HepG2 (cell line): ENCODE data around the gene RLF.

Experiments used
- BHLHE40 ChIP-seq: IDR thresholded peaks from 2 replicates; pipeline ENCODE4 v1.6.1; 2011; ENCODE audit warnings: low read length, improper control_type of control experiment
- CEBPB ChIP-seq: IDR thresholded peaks from 2 replicates; pipeline ENCODE4 v1.6.1; 2011; ENCODE audit warnings: low read depth, low read length, improper control_type of control experiment, borderline replicate concordance
- CHD4 ChIP-seq: fragments of 200-600 bp; sonication (generic); IDR thresholded peaks from 2 replicates; pipeline ENCODE4 v1.7.0; 2017; ENCODE audit warnings: mild to moderate bottlenecking, low read length, borderline replicate concordance
- MAFK ChIP-seq, 2 experiments: IDR thresholded peaks in 1 of 2; conservative IDR thresholded peaks in 1 of 2; 2 replicates each; pipeline ENCODE4 v1.6.1; 2011; ENCODE audit warnings: improper control_type of control experiment in 2 of 2, low read length in 2 of 2
- MXI1 ChIP-seq: IDR thresholded peaks from 3 replicates; pipeline ENCODE4 v1.6.1; 2012; ENCODE audit warnings: low read depth, low read length, inconsistent platforms, borderline replicate concordance
- PCBP2 ChIP-seq: fragments of 200-400 bp; formaldehyde crosslinking; optimal IDR thresholded peaks from 2 replicates; pipeline ENCODE3; 2018; ENCODE audit warnings: low read length, low read depth; ENCODE audit not compliant: poor library complexity, severe bottlenecking
- POLR2A ChIP-seq, 2 experiments: IDR thresholded peaks; 2 replicates each; pipeline ENCODE4 v1.6.1; 2011; ENCODE audit warnings: low read depth in 2 of 2, low read length in 2 of 2, mild to moderate bottlenecking in 1 of 2, moderate library complexity in 1 of 2; ENCODE audit not compliant: insufficient read depth in 1 of 2
- SMARCE1 ChIP-seq: fragments of 450-650 bp; IDR thresholded peaks from 2 replicates; pipeline ENCODE4 v1.6.1; 2017; ENCODE audit warnings: borderline replicate concordance
- SNAI1 ChIP-seq: sonication (generic); formaldehyde crosslinking; IDR thresholded peaks from 2 replicates; pipeline ENCODE4 v1.5.0; 2020; ENCODE audit warnings: mild to moderate bottlenecking, missing genetic modification reagents, borderline replicate concordance
- TAF1 ChIP-seq: sonication (generic); formaldehyde crosslinking; IDR thresholded peaks from 2 replicates; pipeline ENCODE4 v1.4.0; 2020; ENCODE audit warnings: missing genetic modification reagents
- TGIF2 ChIP-seq: IDR thresholded peaks from 2 replicates; pipeline ENCODE4 v1.6.1; 2016; ENCODE audit warnings: control low read depth, missing compliant biosample characterization
- ZNF335 ChIP-seq: sonication (generic); formaldehyde crosslinking; IDR thresholded peaks from 2 replicates; pipeline ENCODE4 v1.4.0; 2020; ENCODE audit warnings: missing genetic modification reagents
- ZNF660 ChIP-seq: sonication (generic); formaldehyde crosslinking; IDR thresholded peaks from 2 replicates; pipeline ENCODE4 v1.5.1; 2020; ENCODE audit warnings: mild to moderate bottlenecking, low read depth, missing genetic modification reagents, borderline replicate concordance
- TF ChIP-seq, protein P1 (sequence below): sonication (generic); formaldehyde crosslinking; IDR thresholded peaks from 2 replicates; pipeline ENCODE4 v1.5.0; 2020; ENCODE audit warnings: mild to moderate bottlenecking, missing genetic modification reagents, moderate library complexity

GRCh38 chr1:40273547-40274166 lies 112.5 kb downstream of the RLF start:
- TF ChIP-seq PCBP2 (no peak), CHD4 (no peak), MXI1 (no peak), SNAI1 (CRISPR knock-in tag) (no peak), MAFK (conservative IDR thresholded peaks at IDR 0.05 in 1 of 2, IDR thresholded peaks at IDR 0.05 in 1 of 2; ENCODE audit: low read length in 2 of 2) (no peak), BHLHE40 (no peak), TAF1 (CRISPR knock-in tag) (no peak), CEBPB (no peak), ZNF335 (CRISPR knock-in tag) (no peak), POLR2A (IDR thresholded peaks at IDR 0.05; ENCODE audit: insufficient read depth in 1 of 2, low read depth in 2 of 2, low read length in 2 of 2) (no peak), ZNF660 (CRISPR knock-in tag) (no peak), TGIF2 (CRISPR knock-in tag) (no peak), SMARCE1 (no peak)
- TF ChIP-seq, protein P1, sequence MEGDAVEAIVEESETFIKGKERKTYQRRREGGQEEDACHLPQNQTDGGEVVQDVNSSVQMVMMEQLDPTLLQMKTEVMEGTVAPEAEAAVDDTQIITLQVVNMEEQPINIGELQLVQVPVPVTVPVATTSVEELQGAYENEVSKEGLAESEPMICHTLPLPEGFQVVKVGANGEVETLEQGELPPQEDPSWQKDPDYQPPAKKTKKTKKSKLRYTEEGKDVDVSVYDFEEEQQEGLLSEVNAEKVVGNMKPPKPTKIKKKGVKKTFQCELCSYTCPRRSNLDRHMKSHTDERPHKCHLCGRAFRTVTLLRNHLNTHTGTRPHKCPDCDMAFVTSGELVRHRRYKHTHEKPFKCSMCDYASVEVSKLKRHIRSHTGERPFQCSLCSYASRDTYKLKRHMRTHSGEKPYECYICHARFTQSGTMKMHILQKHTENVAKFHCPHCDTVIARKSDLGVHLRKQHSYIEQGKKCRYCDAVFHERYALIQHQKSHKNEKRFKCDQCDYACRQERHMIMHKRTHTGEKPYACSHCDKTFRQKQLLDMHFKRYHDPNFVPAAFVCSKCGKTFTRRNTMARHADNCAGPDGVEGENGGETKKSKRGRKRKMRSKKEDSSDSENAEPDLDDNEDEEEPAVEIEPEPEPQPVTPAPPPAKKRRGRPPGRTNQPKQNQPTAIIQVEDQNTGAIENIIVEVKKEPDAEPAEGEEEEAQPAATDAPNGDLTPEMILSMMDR (CRISPR knock-in tag): no peak
